Left kidney (tissue), 2 donors: Measurements from ENCODE around the gene BEGAIN. TPM values are rescaled to one million over a fixed set of nuclear protein-coding genes. Genes with fewer than 3 reads are reported as not detected.
"Not testable (repeated sequence)": the region's sequence is repeated elsewhere in the genome, so short reads cannot be mapped to it uniquely, and the experiment has no call there.

Source experiments
- DNase-seq: peaks from one replicate; pipeline ENCODE4 v3.0.0-alpha.2; 2013
- polyA plus RNA-seq: library from polyadenylated mRNA; unstranded; fragments of 120-200 nt; gene quantifications from one replicate; pipeline ENCODE4 v1.2.1, GENCODE V29; 2013; ENCODE audit not compliant: insufficient read length

The BEGAIN gene
- polyA plus RNA-seq, 1 donor: 2.2 TPM

GRCh38 chr14:100523131-100523842 lies 63.9 kb downstream of the BEGAIN start:
- DNase-seq: no peak

DNA sequence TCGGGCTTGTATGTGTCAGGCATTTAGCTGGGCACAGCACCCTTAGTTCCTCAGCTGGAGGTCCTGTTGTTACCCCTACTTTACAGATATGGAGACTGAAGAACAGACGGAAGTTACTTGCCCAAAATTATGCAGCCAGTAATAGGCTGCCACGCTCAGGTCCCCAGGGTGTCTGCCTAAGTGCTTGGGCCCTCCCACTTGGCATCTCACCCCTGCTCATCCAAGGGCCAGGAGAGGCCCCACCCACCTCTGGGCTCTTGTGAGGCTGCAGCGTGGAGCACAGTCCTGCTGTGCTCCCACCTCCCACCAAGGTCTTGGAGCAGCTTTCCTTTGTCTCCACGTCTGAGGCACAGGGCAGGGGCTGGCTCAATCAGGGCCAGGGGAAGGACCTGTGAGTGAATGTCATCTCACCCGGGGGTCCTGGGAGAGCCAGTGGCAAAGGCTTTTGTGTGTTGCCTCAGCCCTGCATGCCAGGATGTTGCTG lies 64.6 kb downstream of the BEGAIN start:
- DNase-seq: no peak

GRCh38 chr14:100506053-100506452 lies 81.2 kb downstream of the BEGAIN start:
- DNase-seq: not testable (repeated sequence)

GRCh38 chr14:100504372-100505078 lies 82.7 kb downstream of the BEGAIN start:
- no peak for DNase-seq

- DNase-seq: no peak
These were observed 84.0 kb downstream of the BEGAIN start for GRCh38 chr14:100503251-100503650.

GRCh38 chr14:100502622-100503220 lies 84.5 kb downstream of the BEGAIN start:
- no peak for DNase-seq

- DNase-seq: no peak
These were observed 87.1 kb downstream of the BEGAIN start for GRCh38 chr14:100500128-100500527.

DNA sequence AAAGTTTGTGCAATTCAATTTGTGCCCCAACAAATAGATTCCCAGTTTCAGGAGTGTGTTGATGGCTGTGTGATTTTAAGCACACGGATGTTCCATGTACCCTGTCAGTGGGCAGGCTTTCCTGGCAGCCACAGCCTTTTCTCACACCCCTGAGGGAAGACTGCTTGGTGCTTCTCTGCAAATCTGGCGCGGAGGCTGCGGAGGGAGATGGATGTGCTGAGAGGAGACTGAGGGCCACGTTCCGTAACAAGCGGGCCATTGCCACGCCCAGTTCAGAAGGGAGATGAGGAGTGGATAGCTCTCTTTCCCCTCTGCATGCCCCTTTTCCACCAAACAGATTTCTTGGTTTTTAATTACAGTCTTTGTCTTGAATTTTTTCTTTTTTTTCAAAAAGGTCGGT lies 89.1 kb downstream of the BEGAIN start:
- no peak for DNase-seq

DNA sequence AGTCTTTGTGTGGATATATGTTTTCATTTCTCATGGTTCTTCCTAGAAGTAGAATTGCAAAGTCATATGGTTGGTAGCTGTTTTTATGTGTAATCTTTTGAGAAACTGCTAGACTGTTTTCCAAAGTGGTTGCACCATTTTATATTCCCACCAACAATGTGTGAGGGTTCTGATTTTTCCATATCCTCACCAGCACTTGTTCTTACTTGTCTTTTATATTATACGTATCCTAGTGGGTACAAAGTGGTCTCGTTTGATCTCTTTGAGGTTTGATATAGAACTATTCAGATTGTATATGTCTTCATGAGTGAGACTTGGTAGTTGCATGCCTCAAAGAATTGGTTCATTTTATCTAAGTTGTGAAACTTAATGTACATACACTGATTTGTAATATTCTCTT lies 91.3 kb downstream of the BEGAIN start:
- no peak for DNase-seq

DNA sequence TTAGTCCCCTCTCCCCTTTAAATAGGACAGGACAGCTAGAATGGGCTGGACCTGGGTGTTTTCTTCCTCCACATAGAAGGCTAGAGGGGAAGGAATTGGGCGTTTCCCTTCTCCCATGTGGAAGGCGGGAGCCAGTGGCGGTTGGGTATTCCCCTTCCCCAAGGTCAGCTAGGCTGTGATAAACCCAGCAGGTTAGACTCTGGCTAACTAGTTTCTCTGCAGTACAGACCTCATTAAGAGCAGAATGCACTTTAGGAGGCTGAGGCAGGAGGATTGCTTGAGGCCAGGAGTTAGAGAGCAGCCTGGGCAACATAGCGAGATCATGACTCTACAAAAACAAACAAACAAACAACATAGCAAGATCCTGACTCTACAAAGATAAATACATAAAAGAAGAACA lies 92.6 kb downstream of the BEGAIN start:
- DNase-seq: no peak

- DNase-seq: no peak
These were observed 97.0 kb downstream of the BEGAIN start for GRCh38 chr14:100490252-100490651.

- no peak for DNase-seq
These were observed 99.2 kb downstream of the BEGAIN start for GRCh38 chr14:100488057-100488456.

DNA sequence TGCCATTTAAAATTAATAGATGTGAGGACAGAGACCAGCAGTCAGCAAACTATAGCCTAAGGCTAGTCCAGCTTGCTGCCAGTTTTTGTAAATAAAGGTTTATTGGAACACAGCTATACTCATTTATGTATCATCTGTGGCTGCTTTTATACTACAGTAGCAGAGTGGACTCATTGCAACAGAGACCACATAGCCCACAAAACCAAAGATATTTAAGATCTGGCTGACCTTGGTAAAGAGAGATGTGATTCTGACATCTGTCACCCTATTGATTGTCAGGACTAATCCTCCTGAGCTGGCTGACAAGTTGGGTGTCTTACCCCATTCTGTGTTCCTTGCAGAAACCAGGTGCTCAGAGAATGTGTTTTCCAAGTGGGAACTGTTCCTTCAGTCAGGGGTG lies 99.9 kb downstream of the BEGAIN start:
- DNase-seq: no peak

Other genes starting within 250 kb of the BEGAIN start
- 8.5 TPM for gene WDR25, start 210.9 kb downstream of the BEGAIN start, polyA plus RNA-seq
- 10.8 TPM for gene DLK1, start 139.5 kb upstream of the BEGAIN start, polyA plus RNA-seq
- gene MEG3, start 238.7 kb upstream of the BEGAIN start, polyA plus RNA-seq: 218 TPM